ENCODE measurements around the gene FYB1. TPM values are rescaled to one million over a fixed set of nuclear protein-coding genes. Genes with fewer than 3 reads are reported as not detected.

FYB1 gene
- total and polyA plus RNA-seq, 2 of the 8 experiments (the other 6 are each of a cell fraction or from before 2014, with no cell fraction given) = not detected

GRCh38 chr5:39082995-39083394 lies 136.4 kb downstream of the FYB1 start:
- no peaks in the 10 kb centered on the region for H3K79me1 ChIP-seq (ENCODE audit: low read depth, low read length)
- no peak overlapping the region for H3K4ac ChIP-seq (replicated peaks; ENCODE audit: insufficient read length, low read depth, low read length)
- H3K27ac ChIP-seq (ENCODE audit: low read depth, low read length) = no peak overlapping the region
- H3K23me2 ChIP-seq (ENCODE audit: low read depth, low read length) = no peaks in the 10 kb centered on the region
- no peak overlapping the region for H3K18ac ChIP-seq (ENCODE audit: extremely low read depth, low read length)
- H2AFZ ChIP-seq (ENCODE audit: low read length) = no peak overlapping the region
- no peaks in the 10 kb centered on the region for H4K20me1 ChIP-seq (replicated peaks in 1 of 2; ENCODE audit: control insufficient read depth in 1 of 2, insufficient read depth in 2 of 2, low read length in 2 of 2)
- H2BK120ac ChIP-seq (replicated peaks; ENCODE audit: low read depth, low read length) = no peak overlapping the region
- no peak overlapping the region for H2BK5ac ChIP-seq (ENCODE audit: low read depth, low read length)
- H3K56ac ChIP-seq (replicated peaks; ENCODE audit: insufficient read length, low read depth, low read length) = no peak overlapping the region
- no peak overlapping the region for H4K8ac ChIP-seq (ENCODE audit: extremely low read depth, insufficient read depth, low read length)
- no peak overlapping the region for H3K23ac ChIP-seq (ENCODE audit: insufficient read length)
- H3K27me3 ChIP-seq (replicated peaks in 1 of 4; ENCODE audit: control insufficient read depth in 3 of 4, extremely low read depth in 1 of 4, insufficient read depth in 3 of 4, low read length in 3 of 4) = no peaks in the 10 kb centered on the region
- H3K79me2 ChIP-seq (ENCODE audit: control insufficient read depth in 1 of 2, insufficient read depth in 2 of 2, low read length in 2 of 2) = no peaks in the 10 kb centered on the region
- ChIA-PET CTCF (ENCODE audit: partially characterized antibody) (no interaction called here), POLR2A (ENCODE audit: partially characterized antibody) (no interaction called here)
- no peak overlapping the region for H2BK12ac ChIP-seq (ENCODE audit: low read depth, low read length)
- no peak overlapping the region for H3K4me3 ChIP-seq (ENCODE audit: extremely low read depth in 1 of 4, insufficient read depth in 2 of 4, low read depth in 3 of 4, low read length in 4 of 4)
- H3K14ac ChIP-seq (ENCODE audit: insufficient read length) = no peak overlapping the region
- no peak overlapping the region for H3K4me2 ChIP-seq (ENCODE audit: insufficient read depth in 1 of 2, low read depth in 2 of 2, low read length in 2 of 2)
- no peak overlapping the region for H4K5ac ChIP-seq (ENCODE audit: insufficient read length, low read depth, low read length)
- H2BK15ac ChIP-seq (ENCODE audit: low read length) = no peak overlapping the region
- no peak overlapping the region for H3K9ac ChIP-seq (replicated peaks in 1 of 4; ENCODE audit: extremely low read depth in 1 of 4, low read depth in 3 of 4, low read length in 3 of 4)
- no peak overlapping the region for H2BK20ac ChIP-seq (ENCODE audit: low read length)
- FAIRE-seq (no peak), DNase-seq (ENCODE audit: low read depth in 1 of 2, low spot score in 2 of 2) (no peak)
- H3K36me3 ChIP-seq (ENCODE audit: control insufficient read depth in 2 of 4, insufficient read depth in 4 of 4, low read length in 3 of 4) = no peaks in the 10 kb centered on the region
- H2AK5ac ChIP-seq (ENCODE audit: low read depth, low read length) = no peak overlapping the region
- 85% methylated on average over 3 of the region's 3 CpGs; no CpG with 5 or more reads in 1 of the 2 experiments for WGBS, 2 experiments (ENCODE audit: extremely low coverage in 1 of 2, insufficient coverage in 1 of 2, insufficient read length in 1 of 2, insufficient replicate concordance in 2 of 2, low coverage in 1 of 2, low lambda C conversion rate in 2 of 2, missing lambda C conversion rate in 1 of 2)
- H3K9me3 ChIP-seq (ENCODE audit: insufficient read depth in 2 of 2, low read depth in 1 of 2, low read length in 1 of 2) = no peaks in the 10 kb centered on the region; a peak in 1 of 4 replicates
- no peaks in the 10 kb centered on the region for H3K4me1 ChIP-seq (replicated peaks in 1 of 4; ENCODE audit: control insufficient read depth in 3 of 4, insufficient read depth in 4 of 4, low read length in 3 of 4)
- H4K91ac ChIP-seq (replicated peaks; ENCODE audit: insufficient read length, low read length) = no peak overlapping the region
- TF ChIP-seq RFX5 (IDR thresholded peaks at IDR 0.05; ENCODE audit: borderline replicate concordance, low read depth, low read length) (no peak), NRF1 (IDR thresholded peaks at IDR 0.05; ENCODE audit: low read depth, low read length) (no peak), CHD1 (IDR thresholded peaks at IDR 0.05; ENCODE audit: low read depth, low read length) (no peak), BRCA1 (IDR thresholded peaks at IDR 0.05; ENCODE audit: low read depth, low read length) (no peak), BCL11A (IDR thresholded peaks at IDR 0.05; ENCODE audit: low read depth in 2 of 2, low read length in 2 of 2) (no peak), KDM5A (IDR thresholded peaks at IDR 0.05; ENCODE audit: low read length) (no peak), BACH1 (IDR thresholded peaks at IDR 0.05; ENCODE audit: low read length) (no peak), ASH2L (IDR thresholded peaks at IDR 0.05; ENCODE audit: low read length) (no peak)

Data from H1 (cell line).